K562 (cell line): ENCODE data around the gene TAC3. TPM values are rescaled to one million over a fixed set of nuclear protein-coding genes. Genes with fewer than 3 reads are reported as not detected.
"Not testable (repeated sequence)": the region's sequence is repeated elsewhere in the genome, so short reads cannot be mapped to it uniquely, and the experiment has no call there.

Experiments used
- ATAC-seq: fragments of 200-7000 bp; cut with Tn5 transposase; 3 replicates; pipeline ENCODE4 v1.9.1; 2020; ENCODE audit warnings: moderate library complexity
- BruUV-seq: library from RNA; stranded (reverse); fragments of 400-500 nt; replicated peaks from 2 replicates; lab custom pipeline; 2021; lab: Mats Ljungman, UMichigan
- CTCF ChIA-PET: fragments of 300-600 bp; formaldehyde crosslinking; extraction: SDS; loops from one replicate; lab custom pipeline; 2021; ENCODE audit warnings: low intra/inter-chr PET ratio; lab: Yijun Ruan, JAX
- POLR2A ChIA-PET: fragments of 300-600, 350-650 bp; sonication (Branson Sonifier 250); formaldehyde crosslinking; extraction: SDS; loops from one replicate; lab custom pipeline; 2021; ENCODE audit warnings: antibody characterized with exemption, inconsistent platforms; lab: Yijun Ruan, JAX
- DNase-seq, 4 experiments: peaks; one replicate each; pipeline versions ENCODE4 v3.0.0 to v3.0.0-alpha.2; 2011 to 2018; ENCODE audit warnings: low spot score in 3 of 4, mixed read lengths in 3 of 4; ENCODE audit errors: extremely low read depth in 1 of 4
- FAIRE-seq: peaks from 2 replicates; lab custom pipeline; 2011; peaks lifted over from hg19 to GRCh38; lab: Jason Lieb, UNC
- H2AFZ ChIP-seq: 2 replicates; pipeline ENCODE4 v1.6.0; 2011; ENCODE audit warnings: low read depth, low read length, control low read depth, inconsistent platforms
- H3K27ac ChIP-seq: fragments of 200-600 bp; 3 replicates; pipeline ENCODE4 v1.8.0; 2011; ENCODE audit warnings: low read depth, mild to moderate bottlenecking, control low read depth, inconsistent platforms, low read length, moderate library complexity, mixed read lengths; ENCODE audit errors: extremely low read depth
- H3K27me3 ChIP-seq, 2 experiments: fragments of 300-600 bp in 1 of 2; 2 replicates in 1 of 2; 3 replicates in 1 of 2; pipeline versions ENCODE4 v1.6.0 to v1.8.0; 2011; ENCODE audit warnings: inconsistent platforms in 2 of 2, low read length in 2 of 2, mild to moderate bottlenecking in 1 of 2, mixed read lengths in 1 of 2, moderate library complexity in 1 of 2; ENCODE audit not compliant: control insufficient read depth in 2 of 2, insufficient read depth in 2 of 2
- H3K36me3 ChIP-seq: fragments of 300-600 bp; 3 replicates; pipeline ENCODE4 v1.8.0; 2011; ENCODE audit warnings: mild to moderate bottlenecking, low read length, inconsistent platforms; ENCODE audit not compliant: control insufficient read depth, insufficient read depth
- H3K4me1 ChIP-seq, 2 experiments: fragments of 200-600 bp in 1 of 2; replicated peaks in 1 of 2; 2 replicates in 1 of 2; 3 replicates in 1 of 2; pipeline versions ENCODE4 v1.5.1 to v1.8.0; 2011; ENCODE audit warnings: inconsistent platforms in 2 of 2, low read length in 2 of 2, mild to moderate bottlenecking in 1 of 2, mixed read lengths in 1 of 2, moderate library complexity in 1 of 2; ENCODE audit not compliant: control insufficient read depth in 2 of 2, insufficient read depth in 2 of 2
- H3K4me2 ChIP-seq: 2 replicates; pipeline ENCODE4 v1.6.1; 2011; ENCODE audit warnings: low read length, control low read depth, inconsistent platforms, mixed read lengths; ENCODE audit not compliant: insufficient read depth
- H3K4me3 ChIP-seq: fragments of 200-600 bp; sonication (generic), shearing (Covaris generic); 2 replicates; pipeline ENCODE4 v1.5.1; 2016; ENCODE audit warnings: control low read depth, inconsistent platforms
- H3K79me2 ChIP-seq: fragments of 200-600 bp; 3 replicates; pipeline ENCODE4 v1.8.0; 2011; ENCODE audit warnings: low read length, inconsistent platforms; ENCODE audit not compliant: control insufficient read depth, insufficient read depth
- H3K9ac ChIP-seq, 2 experiments: 2 replicates each; pipeline versions ENCODE4 v1.6.0 to v1.6.1; 2011; ENCODE audit warnings: low read depth in 2 of 2, low read length in 2 of 2, control low read depth in 1 of 2, inconsistent platforms in 1 of 2, mild to moderate bottlenecking in 1 of 2, mixed read lengths in 1 of 2; ENCODE audit not compliant: insufficient read depth in 1 of 2
- H3K9me1 ChIP-seq: one replicate; pipeline ENCODE4 v1.6.0; 2011; ENCODE audit warnings: inconsistent platforms, mild to moderate bottlenecking, low read length, moderate library complexity; ENCODE audit not compliant: control insufficient read depth, insufficient read depth
- H3K9me3 ChIP-seq: replicated peaks from 2 replicates; pipeline ENCODE4 v1.5.1; 2011; ENCODE audit warnings: low read depth, low read length, inconsistent platforms; ENCODE audit not compliant: control insufficient read depth, insufficient read depth
- H4K20me1 ChIP-seq: replicated peaks from 2 replicates; pipeline ENCODE4 v1.6.1; 2011; ENCODE audit warnings: low read length, inconsistent platforms, mixed read lengths; ENCODE audit not compliant: control insufficient read depth, insufficient read depth
- ARHGAP35 ChIP-seq: fragments of 450-650 bp; IDR thresholded peaks from 2 replicates; pipeline ENCODE4 v1.6.1; 2018; ENCODE audit not compliant: partially characterized antibody
- ARID2 ChIP-seq: fragments of 450-650 bp; IDR thresholded peaks from 2 replicates; pipeline ENCODE4 v1.6.1; 2017; ENCODE audit warnings: antibody characterized with exemption, mild to moderate bottlenecking
- CHD4 ChIP-seq: fragments of 200-600 bp; sonication (generic); IDR thresholded peaks from 3 replicates; pipeline ENCODE4 v1.6.1; 2012; ENCODE audit warnings: low read depth, mild to moderate bottlenecking, mixed read lengths, low read length, inconsistent platforms; ENCODE audit not compliant: insufficient read depth, insufficient replicate concordance, poor library complexity, severe bottlenecking
- SMC3 ChIP-seq: conservative IDR thresholded peaks from 2 replicates; pipeline ENCODE4 v1.6.1; 2011; ENCODE audit warnings: low read depth, low read length, improper control_type of control experiment; ENCODE audit not compliant: insufficient read depth
- TCF7 ChIP-seq: sonication (generic); IDR thresholded peaks from 2 replicates; pipeline ENCODE4 v1.6.1; 2016; ENCODE audit warnings: antibody characterized with exemption, borderline replicate concordance
- ZFP1 ChIP-seq: fragments of 450-650 bp; formaldehyde crosslinking; IDR thresholded peaks from 2 replicates; pipeline ENCODE4 v1.4.0; 2020; ENCODE audit warnings: mild to moderate bottlenecking, mixed read lengths
- ZMIZ1 ChIP-seq, 2 experiments: fragments of 150-350 bp in 1 of 2; IDR thresholded peaks; 2 replicates each; pipeline ENCODE4 v1.6.1; 2012 to 2016; ENCODE audit warnings: low read depth in 2 of 2, low read length in 2 of 2, mild to moderate bottlenecking in 1 of 2, moderate library complexity in 1 of 2
- ZNF583 ChIP-seq: fragments of 250-450 bp; sonication (Bioruptor Pico); IDR thresholded peaks from 2 replicates; pipeline ENCODE4 v1.4.0; 2020
- WGBS: fragments of 100-300 bp; shearing (Covaris generic); methylation state at CpG from one replicate; pipeline ENCODE4 v1.1.6; 2016; ENCODE audit warnings: low coverage, mixed read lengths; ENCODE audit not compliant: insufficient coverage; ENCODE audit errors: missing lambda C conversion rate; 5-methylcytosine and 5-hydroxymethylcytosine counted together
- in situ Hi-C: fragments of 300-500 bp; cut with MboI; formaldehyde crosslinking; loops from 4 replicates; pipeline ENCODE4 v1.15.0; 2018; ENCODE audit warnings: inconsistent platforms, mixed read lengths
- intact Hi-C: fragments of 100-400 bp; cut with micrococcal nuclease; formaldehyde crosslinking; loops from 2 replicates; pipeline ENCODE4 v1.14.2; 2022
- polyA plus RNA-seq, 8 experiments: library from polyadenylated mRNA; depleted of rRNA in 4 of 8; stranded (reverse) in 5 of 8; unstranded in 3 of 8; fragments of >200 nt; fragmentation: Nextera tagmentation in 2 of 8; fragmentation: Illumina TruSeq in 1 of 8; extraction: Ambion mirVana in 2 of 8; extraction: Trizol in 1 of 8; gene quantifications; 2 replicates each; pipeline versions ENCODE4 v1.2.1 to v1.2.3, GENCODE V29; 2011 to 2014; ENCODE audit warnings: inconsistent platforms in 1 of 8, missing spikeins in 1 of 8
- total RNA-seq, 7 experiments: library from RNA; depleted of rRNA in 6 of 7; stranded (reverse); fragments of >200 nt in 6 of 7; fragmentation: Illumina TruSeq in 2 of 7; extraction: Trizol in 2 of 7; gene quantifications; 2 replicates each; pipeline versions ENCODE4 v1.2.1 to v1.2.3, GENCODE V29; 2011 to 2021; ENCODE audit warnings: low replicate concordance in 1 of 7
- TF ChIP-seq, protein P1 (sequence below): fragments of 450-650 bp; formaldehyde crosslinking; IDR thresholded peaks from 2 replicates; pipeline ENCODE4 v1.4.0; 2022; ENCODE audit warnings: missing genetic modification characterization
- TF ChIP-seq, protein P2 (sequence below): fragments of 200-400 bp; formaldehyde crosslinking; IDR thresholded peaks from 2 replicates; pipeline ENCODE4 v1.6.1; 2017; ENCODE audit warnings: mild to moderate bottlenecking, low read depth, low read length, moderate library complexity

The TAC3 gene
- total and polyA plus RNA-seq, 9 of the 15 experiments (the other 6 are each of a cell fraction or from before 2014, with no cell fraction given), result 0.29 to 2.8 (median 1.4) TPM

- TF ChIP-seq, protein P1, sequence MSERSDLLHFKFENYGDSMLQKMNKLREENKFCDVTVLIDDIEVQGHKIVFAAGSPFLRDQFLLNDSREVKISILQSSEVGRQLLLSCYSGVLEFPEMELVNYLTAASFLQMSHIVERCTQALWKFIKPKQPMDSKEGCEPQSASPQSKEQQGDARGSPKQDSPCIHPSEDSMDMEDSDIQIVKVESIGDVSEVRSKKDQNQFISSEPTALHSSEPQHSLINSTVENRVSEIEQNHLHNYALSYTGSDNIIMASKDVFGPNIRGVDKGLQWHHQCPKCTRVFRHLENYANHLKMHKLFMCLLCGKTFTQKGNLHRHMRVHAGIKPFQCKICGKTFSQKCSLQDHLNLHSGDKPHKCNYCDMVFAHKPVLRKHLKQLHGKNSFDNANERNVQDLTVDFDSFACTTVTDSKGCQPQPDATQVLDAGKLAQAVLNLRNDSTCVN (CRISPR knock-in tag), result no peak
- no peak for TF ChIP-seq ZNF583
- no peak for TF ChIP-seq ZMIZ1 (IDR thresholded peaks at IDR 0.05; ENCODE audit: low read depth in 2 of 2, low read length in 2 of 2)
- no peak for TF ChIP-seq CHD4
- no peak for TF ChIP-seq SMC3
- TF ChIP-seq, protein P2, sequence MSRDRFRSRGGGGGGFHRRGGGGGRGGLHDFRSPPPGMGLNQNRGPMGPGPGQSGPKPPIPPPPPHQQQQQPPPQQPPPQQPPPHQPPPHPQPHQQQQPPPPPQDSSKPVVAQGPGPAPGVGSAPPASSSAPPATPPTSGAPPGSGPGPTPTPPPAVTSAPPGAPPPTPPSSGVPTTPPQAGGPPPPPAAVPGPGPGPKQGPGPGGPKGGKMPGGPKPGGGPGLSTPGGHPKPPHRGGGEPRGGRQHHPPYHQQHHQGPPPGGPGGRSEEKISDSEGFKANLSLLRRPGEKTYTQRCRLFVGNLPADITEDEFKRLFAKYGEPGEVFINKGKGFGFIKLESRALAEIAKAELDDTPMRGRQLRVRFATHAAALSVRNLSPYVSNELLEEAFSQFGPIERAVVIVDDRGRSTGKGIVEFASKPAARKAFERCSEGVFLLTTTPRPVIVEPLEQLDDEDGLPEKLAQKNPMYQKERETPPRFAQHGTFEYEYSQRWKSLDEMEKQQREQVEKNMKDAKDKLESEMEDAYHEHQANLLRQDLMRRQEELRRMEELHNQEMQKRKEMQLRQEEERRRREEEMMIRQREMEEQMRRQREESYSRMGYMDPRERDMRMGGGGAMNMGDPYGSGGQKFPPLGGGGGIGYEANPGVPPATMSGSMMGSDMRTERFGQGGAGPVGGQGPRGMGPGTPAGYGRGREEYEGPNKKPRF, result no peak
- TF ChIP-seq ZFP1, result no peak
- no peak for TF ChIP-seq ARID2
- TF ChIP-seq TCF7, result no peak
- no peak for TF ChIP-seq ARHGAP35
These were observed 8.9 kb upstream of the TAC3 start (continued) for GRCh38 chr12:57025196-57025595.

DNA sequence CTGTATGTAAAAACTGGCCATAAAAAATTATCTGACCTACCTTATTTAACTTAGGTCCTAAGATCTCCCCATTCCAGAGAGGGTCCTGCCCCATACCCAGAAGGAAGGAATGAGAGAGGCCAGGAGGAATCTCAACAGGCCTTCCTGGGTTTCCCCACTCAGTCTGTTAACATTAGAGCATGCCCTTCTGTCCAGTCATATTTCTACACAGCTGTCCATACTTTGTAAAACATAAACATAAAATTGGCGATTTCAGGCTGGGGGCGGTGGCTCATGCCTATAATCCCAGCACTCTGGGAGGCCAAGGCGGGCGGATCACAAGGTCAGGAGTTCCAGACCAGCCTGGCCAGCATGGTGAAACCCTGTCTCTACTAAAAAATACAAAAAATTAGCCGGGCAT lies 6.0 kb upstream of the TAC3 start:
- FAIRE-seq, result not testable (repeated sequence)
- WGBS, result 72% methylated on average over 5 of the region's 5 CpGs

More for the DNA sequence above, 6.0 kb upstream of the TAC3 start:
- peaks cover 7 to 12% of the 10 kb centered on the region in 2 experiments for H3K4me1 ChIP-seq
- H2AFZ ChIP-seq, BruUV-seq, H3K27ac ChIP-seq, H3K4me3 ChIP-seq, H3K9me3 ChIP-seq, H3K9ac ChIP-seq, H3K79me2 ChIP-seq, CTCF ChIA-PET, in situ Hi-C loops, intact Hi-C loops, H3K4me2 ChIP-seq, DNase-seq, ATAC-seq, H4K20me1 ChIP-seq, H3K36me3 ChIP-seq, H3K9me1 ChIP-seq, H3K27me3 ChIP-seq: not testable (repeated sequence)
- POLR2A ChIA-PET, result interaction anchor here (1.8 kb wide), 1 partner anchor 9 kb away, joined by 10 read pairs; no protein-coding TSS in a partner anchor
